Progenitor cell of endocrine pancreas (in vitro differentiated cells): ENCODE measurements around the gene ABCD2. TPM values are rescaled to one million over a fixed set of nuclear protein-coding genes. Genes with fewer than 3 reads are reported as not detected.
"Not testable (repeated sequence)": the region's sequence is repeated elsewhere in the genome, so short reads cannot be mapped to it uniquely, and the experiment has no call there.

ENCODE experiments used
- DNase-seq: peaks from one replicate; pipeline ENCODE4 v3.0.0; 2021; ENCODE audit warnings: low spot score; ENCODE audit not compliant: unreplicated experiment
- H3K27ac Mint-ChIP-seq: 2 replicates; pipeline ENCODE4 v1.8.0; 2021; ENCODE audit warnings: mild to moderate bottlenecking, moderate library complexity, mixed read lengths
- H3K27me3 Mint-ChIP-seq: 2 replicates; pipeline ENCODE4 v1.8.0; 2021; ENCODE audit warnings: mixed read lengths
- H3K36me3 Mint-ChIP-seq: 2 replicates; pipeline ENCODE4 v1.8.0; 2022; ENCODE audit warnings: mixed read lengths; ENCODE audit not compliant: insufficient read depth
- H3K4me1 Mint-ChIP-seq: 2 replicates; pipeline ENCODE4 v1.8.0; 2021; ENCODE audit warnings: low read depth, mixed read lengths
- H3K4me3 Mint-ChIP-seq: 2 replicates; pipeline ENCODE4 v1.8.0; 2021; ENCODE audit warnings: low read depth, mild to moderate bottlenecking, moderate library complexity, mixed read lengths
- H3K9me3 Mint-ChIP-seq: 2 replicates; pipeline ENCODE4 v1.8.0; 2021; ENCODE audit warnings: low read depth, mixed read lengths
- total RNA-seq: library from RNA; stranded (reverse); gene quantifications from 2 replicates; pipeline ENCODE4 v1.2.1, GENCODE V29; 2021
- TF ChIP-seq, protein P1 (sequence below): fragments of 200-600 bp; sonication (generic); IDR thresholded peaks from one replicate; pipeline ENCODE4 v1.5.0; 2021; ENCODE audit warnings: antibody characterized with exemption, mild to moderate bottlenecking; ENCODE audit not compliant: unreplicated experiment

Gene ABCD2
- total RNA-seq, 1 donor from 2014 or later = not detected

DNA sequence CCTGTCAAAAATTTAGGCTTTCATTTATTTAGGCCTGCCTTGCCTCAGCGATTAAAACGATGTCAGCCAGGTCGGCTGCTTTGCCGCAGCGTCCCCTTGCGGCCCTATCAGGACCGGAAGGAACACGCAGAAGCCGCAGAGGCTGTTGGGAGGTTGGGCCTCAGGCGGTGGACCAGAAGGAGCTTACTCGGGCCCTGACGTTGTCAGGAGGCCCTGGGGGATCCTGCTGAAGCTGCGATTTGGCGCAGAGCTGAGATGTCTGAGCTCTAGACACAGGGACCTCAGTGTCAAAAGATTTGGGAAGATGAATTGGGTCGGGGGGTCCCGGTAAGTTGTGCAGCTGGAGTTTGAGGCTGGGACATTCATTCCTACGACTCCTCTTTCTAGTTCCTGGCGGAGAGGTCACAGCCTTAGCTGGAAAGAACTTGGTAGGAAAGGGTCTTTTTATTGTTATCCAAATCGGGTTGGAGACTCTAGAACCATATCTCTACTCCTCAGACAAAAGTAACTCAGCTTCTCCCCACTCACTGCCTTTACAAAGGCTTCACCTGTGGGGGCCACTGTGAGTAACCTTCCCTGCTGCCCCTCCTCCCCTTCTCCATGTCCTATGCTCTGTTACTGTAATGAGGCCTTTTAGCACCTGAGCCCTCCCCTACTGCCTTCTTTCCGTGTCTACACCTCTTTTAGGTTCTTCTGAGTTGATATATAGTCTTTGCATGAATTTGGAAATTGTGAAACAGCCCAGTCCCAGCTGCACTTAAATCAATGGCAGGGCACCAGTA is 6.6 kb upstream of the ABCD2 start:
- Mint-ChIP-seq H3K4me1 (no peaks in the 10 kb centered on the region), H3K9me3 (no peaks in the 10 kb centered on the region), H3K36me3 (no peaks in the 10 kb centered on the region), H3K27ac (no peak overlapping the region), H3K4me3 (no peak overlapping the region), H3K27me3 (no peaks in the 10 kb centered on the region)
- TF ChIP-seq, protein P1, sequence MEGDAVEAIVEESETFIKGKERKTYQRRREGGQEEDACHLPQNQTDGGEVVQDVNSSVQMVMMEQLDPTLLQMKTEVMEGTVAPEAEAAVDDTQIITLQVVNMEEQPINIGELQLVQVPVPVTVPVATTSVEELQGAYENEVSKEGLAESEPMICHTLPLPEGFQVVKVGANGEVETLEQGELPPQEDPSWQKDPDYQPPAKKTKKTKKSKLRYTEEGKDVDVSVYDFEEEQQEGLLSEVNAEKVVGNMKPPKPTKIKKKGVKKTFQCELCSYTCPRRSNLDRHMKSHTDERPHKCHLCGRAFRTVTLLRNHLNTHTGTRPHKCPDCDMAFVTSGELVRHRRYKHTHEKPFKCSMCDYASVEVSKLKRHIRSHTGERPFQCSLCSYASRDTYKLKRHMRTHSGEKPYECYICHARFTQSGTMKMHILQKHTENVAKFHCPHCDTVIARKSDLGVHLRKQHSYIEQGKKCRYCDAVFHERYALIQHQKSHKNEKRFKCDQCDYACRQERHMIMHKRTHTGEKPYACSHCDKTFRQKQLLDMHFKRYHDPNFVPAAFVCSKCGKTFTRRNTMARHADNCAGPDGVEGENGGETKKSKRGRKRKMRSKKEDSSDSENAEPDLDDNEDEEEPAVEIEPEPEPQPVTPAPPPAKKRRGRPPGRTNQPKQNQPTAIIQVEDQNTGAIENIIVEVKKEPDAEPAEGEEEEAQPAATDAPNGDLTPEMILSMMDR = no peak
- DNase-seq = no peak

- TF ChIP-seq, protein P1 = no peak
- Mint-ChIP-seq H3K27ac (no peak overlapping the region), H3K4me1 (peaks cover 4% of the 10 kb centered on the region), H3K27me3 (no peaks in the 10 kb centered on the region), H3K36me3 (no peaks in the 10 kb centered on the region), H3K4me3 (no peak overlapping the region), H3K9me3 (no peaks in the 10 kb centered on the region)
- DNase-seq = no peak
Measured at GRCh38 chr12:39623919-39624318, 4.3 kb upstream of the ABCD2 start.

DNA sequence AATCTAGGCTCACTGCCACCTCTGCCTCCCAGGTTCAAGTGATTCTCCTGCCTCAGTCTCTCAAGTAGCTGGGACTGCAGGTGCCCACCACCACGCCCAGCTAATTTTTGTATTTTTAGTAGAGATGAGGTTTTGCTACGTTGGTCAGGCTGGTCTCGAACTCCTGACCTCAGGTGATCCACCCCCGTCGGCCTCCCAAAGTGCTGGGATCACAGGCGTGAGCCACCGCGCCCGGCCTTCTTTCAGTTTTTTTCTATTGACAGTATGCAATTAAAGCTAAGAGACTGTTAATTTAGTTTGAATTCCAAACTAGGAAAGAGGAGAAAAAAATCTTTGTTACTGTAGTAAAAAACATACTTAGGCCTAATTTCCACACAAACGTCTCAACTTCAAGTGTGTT is 3.6 kb upstream of the ABCD2 start:
- not testable (repeated sequence) for H3K4me1 Mint-ChIP-seq, H3K36me3 Mint-ChIP-seq, H3K9me3 Mint-ChIP-seq

GRCh38 chr12:39622306-39622705 is 2.7 kb upstream of the ABCD2 start:
- Mint-ChIP-seq H3K4me3 (no peak overlapping the region), H3K4me1 (peaks cover 4% of the 10 kb centered on the region), H3K27me3 (peaks cover 3% of the 10 kb centered on the region), H3K36me3 (no peaks in the 10 kb centered on the region), H3K9me3 (no peaks in the 10 kb centered on the region), H3K27ac (no peak overlapping the region)
- TF ChIP-seq, protein P1 = no peak
- DNase-seq = no peak

More for the DNA sequence above, 3.6 kb upstream of the ABCD2 start:
- not testable (repeated sequence) for DNase-seq, H3K27me3 Mint-ChIP-seq, H3K4me3 Mint-ChIP-seq, H3K27ac Mint-ChIP-seq

DNA sequence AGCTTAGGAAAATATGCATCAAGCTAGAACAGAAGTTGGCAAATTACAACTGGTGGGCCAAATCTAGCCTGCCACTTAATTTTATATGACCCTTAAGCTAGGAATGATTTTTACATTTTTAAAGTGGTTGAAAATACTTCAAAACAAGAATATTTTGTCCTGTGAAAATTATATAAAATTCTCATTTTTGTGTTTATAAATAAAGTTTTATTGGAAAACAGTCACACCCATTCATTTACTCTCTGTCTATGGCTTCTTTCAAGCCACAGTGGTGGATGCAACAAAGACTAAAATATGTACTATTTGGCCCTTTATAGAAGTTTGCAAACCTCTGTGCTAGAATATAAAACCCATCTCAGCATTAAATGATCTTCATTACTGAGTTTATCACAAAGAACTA is 2.1 kb upstream of the ABCD2 start:
- H3K36me3 Mint-ChIP-seq = no peaks in the 10 kb centered on the region
- no peak overlapping the region for H3K27ac Mint-ChIP-seq
- H3K4me3 Mint-ChIP-seq = no peak overlapping the region
- no peaks in the 10 kb centered on the region for H3K9me3 Mint-ChIP-seq
- TF ChIP-seq, protein P1 = no peak
- H3K4me1 Mint-ChIP-seq = peaks cover 4% of the 10 kb centered on the region
- H3K27me3 Mint-ChIP-seq = peaks cover 3% of the 10 kb centered on the region
- no peak for DNase-seq
